Tibial nerve (tissue), 4 donors: ENCODE measurements around the gene BEAN1. TPM values are rescaled to one million over a fixed set of nuclear protein-coding genes. Genes with fewer than 3 reads are reported as not detected.
A peak's percentile ranks its signal among the peaks of the same experiment; 100 is the strongest.

Experiments used
- DNase-seq, 2 donors: peaks; one replicate each; pipeline ENCODE4 v3.0.0-alpha.2; 2019; ENCODE audit warnings: low spot score in 2 of 2
- H3K27ac ChIP-seq, 4 donors: fragments of 200-600 bp; sonication (generic) in 3 of 4; one replicate each; pipeline ENCODE4 v1.5.1; 2017 to 2019; ENCODE audit warnings: mild to moderate bottlenecking in 1 of 4
- H3K27me3 ChIP-seq, 2 donors: fragments of 200-600 bp; sonication (generic) in 1 of 2; one replicate each; pipeline versions ENCODE4 v1.5.1 to v1.6.0; 2017 to 2019
- H3K36me3 ChIP-seq, 3 donors: fragments of 200-600 bp; sonication (generic); one replicate each; pipeline ENCODE4 v1.5.1; 2018 to 2019
- H3K4me1 ChIP-seq, 4 donors: fragments of 200-600 bp; sonication (generic) in 3 of 4; one replicate each; pipeline ENCODE4 v1.5.1; 2017 to 2019
- H3K4me3 ChIP-seq, 4 donors: fragments of 200-600 bp; sonication (generic) in 3 of 4; one replicate each; pipeline ENCODE4 v1.5.1; 2017 to 2019; ENCODE audit warnings: mild to moderate bottlenecking in 1 of 4, moderate library complexity in 1 of 4
- H3K9me3 ChIP-seq, 4 donors: fragments of 200-600 bp; sonication (generic) in 3 of 4; one replicate each; pipeline ENCODE4 v1.5.1; 2017 to 2019
- EP300 ChIP-seq, 2 donors: sonication (generic); formaldehyde crosslinking; IDR thresholded peaks; one replicate each; pipeline ENCODE4 v1.6.1; 2017; ENCODE audit warnings: antibody characterized with exemption in 2 of 2, mild to moderate bottlenecking in 1 of 2
- POLR2A ChIP-seq, 2 donors: fragments of 450-650 bp; IDR thresholded peaks; one replicate each; pipeline ENCODE4 v1.6.1; 2017; ENCODE audit warnings: antibody characterized with exemption in 2 of 2, mild to moderate bottlenecking in 2 of 2, moderate library complexity in 2 of 2
- WGBS, 2 donors: methylation state at CpG; one replicate each; pipeline ENCODE4 v1.1.5; 2018; 5-methylcytosine and 5-hydroxymethylcytosine counted together
- total RNA-seq, 4 donors: library from RNA; depleted of rRNA; stranded (reverse); fragments of >200 nt; gene quantifications; one replicate each; pipeline ENCODE4 v1.1.0, GENCODE V29; 2016
- TF ChIP-seq, protein P1 (sequence below), 5 experiments: fragments of 200-600 bp in 3 of 5; fragments of 450-650 bp in 2 of 5; sonication (generic) in 3 of 5; IDR thresholded peaks; one replicate each; pipeline ENCODE4 v1.5.1; 2016 to 2019; ENCODE audit warnings: antibody characterized with exemption in 5 of 5, mild to moderate bottlenecking in 3 of 5, moderate library complexity in 2 of 5

The BEAN1 gene
- total RNA-seq, 4 donors from 2014 or later: 0.21 to 1.4 (median 0.30) TPM; not detected in 1

DNA sequence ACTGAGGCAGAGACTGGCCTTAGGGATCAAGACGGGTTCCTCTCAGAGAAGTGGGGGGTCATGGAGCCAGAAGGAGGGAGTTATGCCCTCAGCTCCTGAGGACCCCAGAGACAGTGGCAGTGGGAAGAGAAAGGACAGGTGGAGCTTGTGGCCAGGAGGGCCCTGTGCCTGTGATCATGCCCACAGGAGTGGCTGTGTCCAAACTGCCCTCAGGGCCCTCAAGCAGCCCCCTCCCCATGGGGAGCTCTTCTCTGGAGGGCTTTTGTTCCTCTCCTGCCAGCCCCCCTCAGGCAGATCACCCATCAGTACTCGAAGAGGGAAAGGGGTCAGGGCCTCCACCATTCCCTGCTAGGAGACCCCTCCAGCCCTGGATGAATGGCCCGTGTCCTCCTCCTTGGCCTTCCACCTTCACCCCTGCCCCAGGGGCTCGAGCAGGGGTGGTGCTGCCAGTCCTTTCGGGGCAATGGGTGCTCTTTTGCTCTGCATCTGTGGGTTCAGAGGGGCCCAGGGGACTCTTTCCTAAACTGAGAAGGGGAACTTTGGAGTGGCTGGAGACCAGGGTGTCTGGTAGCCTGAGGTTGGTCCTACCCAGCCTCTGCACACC lies 52.7 kb downstream of the BEAN1 start:
- DNase-seq: no peak
- TF ChIP-seq POLR2A (IDR thresholded peaks at IDR 0.05): no peak
- TF ChIP-seq, protein P1, sequence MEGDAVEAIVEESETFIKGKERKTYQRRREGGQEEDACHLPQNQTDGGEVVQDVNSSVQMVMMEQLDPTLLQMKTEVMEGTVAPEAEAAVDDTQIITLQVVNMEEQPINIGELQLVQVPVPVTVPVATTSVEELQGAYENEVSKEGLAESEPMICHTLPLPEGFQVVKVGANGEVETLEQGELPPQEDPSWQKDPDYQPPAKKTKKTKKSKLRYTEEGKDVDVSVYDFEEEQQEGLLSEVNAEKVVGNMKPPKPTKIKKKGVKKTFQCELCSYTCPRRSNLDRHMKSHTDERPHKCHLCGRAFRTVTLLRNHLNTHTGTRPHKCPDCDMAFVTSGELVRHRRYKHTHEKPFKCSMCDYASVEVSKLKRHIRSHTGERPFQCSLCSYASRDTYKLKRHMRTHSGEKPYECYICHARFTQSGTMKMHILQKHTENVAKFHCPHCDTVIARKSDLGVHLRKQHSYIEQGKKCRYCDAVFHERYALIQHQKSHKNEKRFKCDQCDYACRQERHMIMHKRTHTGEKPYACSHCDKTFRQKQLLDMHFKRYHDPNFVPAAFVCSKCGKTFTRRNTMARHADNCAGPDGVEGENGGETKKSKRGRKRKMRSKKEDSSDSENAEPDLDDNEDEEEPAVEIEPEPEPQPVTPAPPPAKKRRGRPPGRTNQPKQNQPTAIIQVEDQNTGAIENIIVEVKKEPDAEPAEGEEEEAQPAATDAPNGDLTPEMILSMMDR (IDR thresholded peaks at IDR 0.05): no peak
- TF ChIP-seq EP300 (IDR thresholded peaks at IDR 0.05): no peak
- no peak overlapping the region for H3K27ac ChIP-seq
- H3K9me3 ChIP-seq: no peaks in the 10 kb centered on the region
- H3K4me1 ChIP-seq: peaks cover 0 to 18% (median 5%) of the 10 kb centered on the region in 4 donors
- H3K27me3 ChIP-seq: peaks cover 0 to 13% of the 10 kb centered on the region in 2 donors
- H3K36me3 ChIP-seq: no peaks in the 10 kb centered on the region
- 71 to 77% methylated on average over 5 of the region's 5 CpGs for WGBS, 2 donors
- H3K4me3 ChIP-seq: no peak overlapping the region

- TF ChIP-seq POLR2A (IDR thresholded peaks at IDR 0.05): no peak
- no peak for TF ChIP-seq EP300 (IDR thresholded peaks at IDR 0.05)
- TF ChIP-seq, protein P1 (IDR thresholded peaks at IDR 0.05): no peak
- H3K27me3 ChIP-seq: peaks cover 0 to 13% of the 10 kb centered on the region in 2 donors
- H3K27ac ChIP-seq: no peak overlapping the region
- H3K4me1 ChIP-seq: peaks cover 0 to 18% (median 5%) of the 10 kb centered on the region in 4 donors
- DNase-seq: no peak
- H3K36me3 ChIP-seq: no peaks in the 10 kb centered on the region
- peak overlapping the region in 1 of 4 donors; percentile 1 for H3K4me3 ChIP-seq
- WGBS, 2 donors: 84 to 85% methylated on average over 20 of the region's 25 CpGs
- no peaks in the 10 kb centered on the region for H3K9me3 ChIP-seq
Measured at GRCh38 chr16:66480265-66481080, 53.4 kb downstream of the BEAN1 start.

GRCh38 chr16:66481081-66481942 lies 54.2 kb downstream of the BEAN1 start:
- H3K36me3 ChIP-seq: no peaks in the 10 kb centered on the region
- no peak overlapping the region for H3K27ac ChIP-seq
- WGBS, 2 donors: 80 to 85% methylated on average over 20 to 21 of the region's 25 CpGs
- no peak for TF ChIP-seq POLR2A (IDR thresholded peaks at IDR 0.05)
- TF ChIP-seq, protein P1 (IDR thresholded peaks at IDR 0.05): no peak
- TF ChIP-seq EP300 (IDR thresholded peaks at IDR 0.05): no peak
- H3K27me3 ChIP-seq: peaks cover 0 to 11% of the 10 kb centered on the region in 2 donors
- H3K4me1 ChIP-seq: peaks cover 0 to 21% (median 6%) of the 10 kb centered on the region in 4 donors
- no peaks in the 10 kb centered on the region for H3K9me3 ChIP-seq
- no peak for DNase-seq
- H3K4me3 ChIP-seq: peak overlapping the region in 1 of 4 donors; percentile 1

- no peak for DNase-seq
- Histone ChIP-seq H3K27ac (no peak overlapping the region), H3K27me3 (peaks cover 0 to 5% of the 10 kb centered on the region in 2 donors), H3K4me1 (peaks cover 0 to 28% (median 12%) of the 10 kb centered on the region in 4 donors), H3K9me3 (no peaks in the 10 kb centered on the region), H3K36me3 (no peaks in the 10 kb centered on the region), H3K4me3 (no peak overlapping the region)
- 71 to 72% methylated on average over 7 of the region's 7 CpGs for WGBS, 2 donors
- no peak for TF ChIP-seq EP300 (IDR thresholded peaks at IDR 0.05)
- TF ChIP-seq POLR2A (IDR thresholded peaks at IDR 0.05): no peak
- TF ChIP-seq, protein P1 (IDR thresholded peaks at IDR 0.05): no peak
Measured at GRCh38 chr16:66481943-66482390, 54.9 kb downstream of the BEAN1 start.
